ENCODE results near the gene DOK7.

GRCh38 chr4:3463556-3464348 is 646 bp downstream of the DOK7 start:
- TF ChIP-seq, protein P1, sequence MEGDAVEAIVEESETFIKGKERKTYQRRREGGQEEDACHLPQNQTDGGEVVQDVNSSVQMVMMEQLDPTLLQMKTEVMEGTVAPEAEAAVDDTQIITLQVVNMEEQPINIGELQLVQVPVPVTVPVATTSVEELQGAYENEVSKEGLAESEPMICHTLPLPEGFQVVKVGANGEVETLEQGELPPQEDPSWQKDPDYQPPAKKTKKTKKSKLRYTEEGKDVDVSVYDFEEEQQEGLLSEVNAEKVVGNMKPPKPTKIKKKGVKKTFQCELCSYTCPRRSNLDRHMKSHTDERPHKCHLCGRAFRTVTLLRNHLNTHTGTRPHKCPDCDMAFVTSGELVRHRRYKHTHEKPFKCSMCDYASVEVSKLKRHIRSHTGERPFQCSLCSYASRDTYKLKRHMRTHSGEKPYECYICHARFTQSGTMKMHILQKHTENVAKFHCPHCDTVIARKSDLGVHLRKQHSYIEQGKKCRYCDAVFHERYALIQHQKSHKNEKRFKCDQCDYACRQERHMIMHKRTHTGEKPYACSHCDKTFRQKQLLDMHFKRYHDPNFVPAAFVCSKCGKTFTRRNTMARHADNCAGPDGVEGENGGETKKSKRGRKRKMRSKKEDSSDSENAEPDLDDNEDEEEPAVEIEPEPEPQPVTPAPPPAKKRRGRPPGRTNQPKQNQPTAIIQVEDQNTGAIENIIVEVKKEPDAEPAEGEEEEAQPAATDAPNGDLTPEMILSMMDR (IDR thresholded peaks at IDR 0.05; ENCODE audit: extremely low read depth in 1 of 2, insufficient read depth in 1 of 2, low read depth in 1 of 2, low read length in 2 of 2): no peak
- TF ChIP-seq POLR2A (IDR thresholded peaks at IDR 0.05; ENCODE audit: low read depth, low read length): no peak
- no peak for TF ChIP-seq POLR2AphosphoS5 (IDR thresholded peaks at IDR 0.05; ENCODE audit: insufficient read depth, low read depth, low read length)
- no peak for TF ChIP-seq EZH2 (IDR thresholded peaks at IDR 0.05; ENCODE audit: borderline replicate concordance, low read depth, low read length, severe bottlenecking)
- TF ChIP-seq MYC (IDR thresholded peaks at IDR 0.05; ENCODE audit: low read depth, low read length): no peak
- no peak for TF ChIP-seq JUN (IDR thresholded peaks at IDR 0.05; ENCODE audit: borderline replicate concordance, insufficient read depth, insufficient read length, low read depth)
- TF ChIP-seq, protein P2, sequence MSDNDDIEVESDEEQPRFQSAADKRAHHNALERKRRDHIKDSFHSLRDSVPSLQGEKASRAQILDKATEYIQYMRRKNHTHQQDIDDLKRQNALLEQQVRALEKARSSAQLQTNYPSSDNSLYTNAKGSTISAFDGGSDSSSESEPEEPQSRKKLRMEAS (IDR thresholded peaks at IDR 0.05; ENCODE audit: insufficient read depth, insufficient read length): no peak
- TF ChIP-seq FOS (IDR thresholded peaks at IDR 0.05; ENCODE audit: borderline replicate concordance, insufficient read depth, low read length): no peak
- no peak for TF ChIP-seq GATA2 (IDR thresholded peaks at IDR 0.05; ENCODE audit: insufficient read depth, insufficient read length, low read depth, low read length)

Data from endothelial cell of umbilical vein (primary cell).